Measurements from ENCODE around the gene WDFY4. TPM values are rescaled to one million over a fixed set of nuclear protein-coding genes. Genes with fewer than 3 reads are reported as not detected.

The WDFY4 gene
- total and polyA plus RNA-seq, 4 donors: 0.57 to 7.1 (median 2.0) TPM

- Histone ChIP-seq H3K27ac (ENCODE audit: low read depth in 1 of 2, low read length in 2 of 2) (no peak overlapping the region), H3K9ac (ENCODE audit: low read depth in 1 of 2, low read length in 2 of 2) (no peak overlapping the region), H3K27me3 (ENCODE audit: control insufficient read depth in 4 of 4, insufficient read depth in 4 of 4, low read length in 3 of 4) (no peaks in the 10 kb centered on the region), H3K4me1 (ENCODE audit: control insufficient read depth in 4 of 4, insufficient read depth in 4 of 4, low read length in 3 of 4) (peaks cover 3 to 16% (median 10%) of the 10 kb centered on the region in 4 donors), H3K4me3 (ENCODE audit: low read depth in 1 of 3, low read length in 3 of 3) (no peak overlapping the region), H3K9me3 (ENCODE audit: control insufficient read depth in 4 of 4, low read length in 3 of 4) (no peaks in the 10 kb centered on the region), H3K36me3 (ENCODE audit: control insufficient read depth in 4 of 4, insufficient read depth in 3 of 4, low read depth in 1 of 4, low read length in 3 of 4) (no peaks in the 10 kb centered on the region)
- no peak for DNase-seq (ENCODE audit: low spot score)
- TF ChIP-seq ATF3 (IDR thresholded peaks at IDR 0.05): no peak
- WGBS: 84% methylated on average over 9 of the region's 9 CpGs
Measured at GRCh38 chr10:48658975-48659269, 25.8 kb upstream of the WDFY4 start.

GRCh38 chr10:48659790-48660189, 24.9 kb upstream of the WDFY4 start:
- Histone ChIP-seq H3K4me3 (ENCODE audit: low read depth in 1 of 3, low read length in 3 of 3) (no peak overlapping the region), H3K36me3 (ENCODE audit: control insufficient read depth in 4 of 4, insufficient read depth in 3 of 4, low read depth in 1 of 4, low read length in 3 of 4) (no peaks in the 10 kb centered on the region), H3K9me3 (ENCODE audit: control insufficient read depth in 4 of 4, low read length in 3 of 4) (no peaks in the 10 kb centered on the region), H3K9ac (ENCODE audit: low read depth in 1 of 2, low read length in 2 of 2) (no peak overlapping the region), H3K27me3 (ENCODE audit: control insufficient read depth in 4 of 4, insufficient read depth in 4 of 4, low read length in 3 of 4) (no peaks in the 10 kb centered on the region), H3K4me1 (ENCODE audit: control insufficient read depth in 4 of 4, insufficient read depth in 4 of 4, low read length in 3 of 4) (peaks cover 3 to 16% (median 10%) of the 10 kb centered on the region in 4 donors), H3K27ac (ENCODE audit: low read depth in 1 of 2, low read length in 2 of 2) (no peak overlapping the region)
- TF ChIP-seq RAD21 (IDR thresholded peaks at IDR 0.05) (peak in 1 of 2 donors; percentile 16), EGR1 (IDR thresholded peaks at IDR 0.05; ENCODE audit: low read depth in 2 of 2) (no peak), TAF1 (conservative IDR thresholded peaks at IDR 0.05) (no peak), GABPA (IDR thresholded peaks at IDR 0.05 in 1 of 2, conservative IDR thresholded peaks at IDR 0.05 in 1 of 2) (no peak)
- WGBS: 27% methylated on average over 2 of the region's 2 CpGs
- no peak for DNase-seq (ENCODE audit: low spot score)

GRCh38 chr10:48661441-48661840, 23.2 kb upstream of the WDFY4 start:
- TF ChIP-seq GABPA (IDR thresholded peaks at IDR 0.05 in 1 of 2, conservative IDR thresholded peaks at IDR 0.05 in 1 of 2): no peak
- no peak for TF ChIP-seq RAD21 (IDR thresholded peaks at IDR 0.05)
- no peak for TF ChIP-seq ZBTB33 (IDR thresholded peaks at IDR 0.05)
- TF ChIP-seq FOXA1 (IDR thresholded peaks at IDR 0.05): no peak
- no peak for TF ChIP-seq NR2F2 (IDR thresholded peaks at IDR 0.05)
- no peak for TF ChIP-seq YY1 (IDR thresholded peaks at IDR 0.05)
- TF ChIP-seq REST (IDR thresholded peaks at IDR 0.05): no peak
- TF ChIP-seq JUND (IDR thresholded peaks at IDR 0.05): no peak
- TF ChIP-seq EGR1 (IDR thresholded peaks at IDR 0.05; ENCODE audit: low read depth in 2 of 2): no peak
- Histone ChIP-seq H3K9me3 (ENCODE audit: control insufficient read depth in 4 of 4, low read length in 3 of 4) (no peaks in the 10 kb centered on the region), H3K36me3 (ENCODE audit: control insufficient read depth in 4 of 4, insufficient read depth in 3 of 4, low read depth in 1 of 4, low read length in 3 of 4) (no peaks in the 10 kb centered on the region), H3K27ac (ENCODE audit: low read depth in 1 of 2, low read length in 2 of 2) (no peak overlapping the region), H3K4me3 (ENCODE audit: low read depth in 1 of 3, low read length in 3 of 3) (no peak overlapping the region), H3K27me3 (ENCODE audit: control insufficient read depth in 4 of 4, insufficient read depth in 4 of 4, low read length in 3 of 4) (no peaks in the 10 kb centered on the region), H3K9ac (ENCODE audit: low read depth in 1 of 2, low read length in 2 of 2) (no peak overlapping the region), H3K4me1 (ENCODE audit: control insufficient read depth in 4 of 4, insufficient read depth in 4 of 4, low read length in 3 of 4) (peaks cover 1 to 4% (median 3%) of the 10 kb centered on the region in 4 donors)
- DNase-seq (ENCODE audit: low spot score): no peak

Data from liver (tissue), 9 donors.